Measurements from ENCODE around the gene FAM98C.

FAM98C gene

DNA sequence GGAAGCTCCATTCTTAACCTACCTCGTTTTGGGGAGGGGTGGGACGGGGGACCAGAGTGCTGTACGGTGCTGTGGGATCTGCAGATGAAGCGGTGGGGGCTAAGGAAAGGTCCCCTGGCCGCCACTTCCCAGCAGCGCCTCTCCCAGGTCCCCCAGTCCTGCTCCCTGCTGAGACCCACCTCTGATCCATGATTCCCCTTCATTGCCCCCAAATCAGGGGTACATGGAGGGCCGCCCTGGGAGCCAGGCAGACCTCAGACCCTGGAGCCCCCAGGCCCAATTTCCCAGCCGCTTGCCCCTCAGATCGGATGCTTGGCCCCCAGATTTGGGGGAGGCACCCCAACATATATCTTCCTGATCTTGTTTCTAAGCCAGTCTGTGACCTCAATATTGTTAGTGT lies 3.8 kb upstream of the FAM98C start:
- H3K4me3 ChIP-seq (ENCODE audit: low read depth, low read length): no peak overlapping the region
- TF ChIP-seq, protein P1, sequence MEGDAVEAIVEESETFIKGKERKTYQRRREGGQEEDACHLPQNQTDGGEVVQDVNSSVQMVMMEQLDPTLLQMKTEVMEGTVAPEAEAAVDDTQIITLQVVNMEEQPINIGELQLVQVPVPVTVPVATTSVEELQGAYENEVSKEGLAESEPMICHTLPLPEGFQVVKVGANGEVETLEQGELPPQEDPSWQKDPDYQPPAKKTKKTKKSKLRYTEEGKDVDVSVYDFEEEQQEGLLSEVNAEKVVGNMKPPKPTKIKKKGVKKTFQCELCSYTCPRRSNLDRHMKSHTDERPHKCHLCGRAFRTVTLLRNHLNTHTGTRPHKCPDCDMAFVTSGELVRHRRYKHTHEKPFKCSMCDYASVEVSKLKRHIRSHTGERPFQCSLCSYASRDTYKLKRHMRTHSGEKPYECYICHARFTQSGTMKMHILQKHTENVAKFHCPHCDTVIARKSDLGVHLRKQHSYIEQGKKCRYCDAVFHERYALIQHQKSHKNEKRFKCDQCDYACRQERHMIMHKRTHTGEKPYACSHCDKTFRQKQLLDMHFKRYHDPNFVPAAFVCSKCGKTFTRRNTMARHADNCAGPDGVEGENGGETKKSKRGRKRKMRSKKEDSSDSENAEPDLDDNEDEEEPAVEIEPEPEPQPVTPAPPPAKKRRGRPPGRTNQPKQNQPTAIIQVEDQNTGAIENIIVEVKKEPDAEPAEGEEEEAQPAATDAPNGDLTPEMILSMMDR (IDR thresholded peaks at IDR 0.05; ENCODE audit: low read depth, low read length): no peak
- TF ChIP-seq, protein P2, sequence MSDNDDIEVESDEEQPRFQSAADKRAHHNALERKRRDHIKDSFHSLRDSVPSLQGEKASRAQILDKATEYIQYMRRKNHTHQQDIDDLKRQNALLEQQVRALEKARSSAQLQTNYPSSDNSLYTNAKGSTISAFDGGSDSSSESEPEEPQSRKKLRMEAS (IDR thresholded peaks at IDR 0.05; ENCODE audit: low read depth, low read length): no peak
- DNase-seq (ENCODE audit: low read depth): no peak

DNA sequence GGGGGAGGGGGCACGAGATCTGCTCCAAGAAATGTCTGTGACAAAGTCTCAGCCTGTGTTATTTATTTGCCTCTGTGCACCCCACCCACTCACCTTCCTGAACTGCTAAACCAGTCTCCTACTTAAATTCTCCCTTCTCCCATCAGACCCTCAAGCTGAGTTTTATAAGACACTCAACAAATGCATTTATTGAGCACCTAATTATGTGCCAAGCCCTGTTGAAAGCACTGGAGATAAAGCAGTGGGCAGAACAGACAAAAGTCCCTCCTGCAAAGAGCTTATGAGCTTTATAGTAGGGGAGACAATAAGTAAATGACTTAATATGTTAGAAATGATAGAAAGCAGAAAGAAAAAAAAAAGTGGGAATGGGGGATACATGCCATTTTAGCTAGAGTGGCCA lies 3.4 kb upstream of the FAM98C start:
- H3K4me3 ChIP-seq (ENCODE audit: low read depth, low read length): no peak overlapping the region
- TF ChIP-seq MYC (IDR thresholded peaks at IDR 0.05; ENCODE audit: low read depth, low read length) (no peak), POLR2A (IDR thresholded peaks at IDR 0.05; ENCODE audit: extremely low read depth, insufficient read length) (no peak)
- TF ChIP-seq, protein P2 (IDR thresholded peaks at IDR 0.05; ENCODE audit: low read depth, low read length): no peak
- TF ChIP-seq, protein P1 (IDR thresholded peaks at IDR 0.05; ENCODE audit: low read depth, low read length): no peak
- no peak for DNase-seq (ENCODE audit: low read depth)

DNA sequence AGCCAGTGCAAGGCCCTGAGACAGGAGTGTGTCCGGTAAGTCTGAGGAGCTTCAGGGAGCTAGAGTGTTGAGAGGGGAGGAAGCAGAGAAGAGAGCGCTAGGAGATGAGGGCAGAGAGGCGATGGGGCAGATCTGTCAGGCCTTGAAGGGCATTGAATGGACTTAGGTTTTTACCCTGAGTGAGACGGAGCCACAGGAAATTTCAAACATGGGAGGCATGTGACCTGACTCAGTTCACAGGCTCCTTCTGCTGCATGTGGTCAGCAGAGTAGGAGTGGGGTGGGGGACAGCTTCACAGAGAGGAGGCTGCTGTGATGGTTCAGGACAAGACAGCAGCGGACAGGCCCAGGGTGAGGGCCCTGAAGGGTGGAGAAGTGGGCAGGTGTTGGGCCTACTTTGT lies 2.5 kb upstream of the FAM98C start:
- DNase-seq (ENCODE audit: low read depth): no peak
- H3K4me3 ChIP-seq (ENCODE audit: low read depth, low read length): no peak overlapping the region
- TF ChIP-seq, protein P2 (IDR thresholded peaks at IDR 0.05; ENCODE audit: low read depth, low read length): no peak
- no peak for TF ChIP-seq MYC (IDR thresholded peaks at IDR 0.05; ENCODE audit: low read depth, low read length)
- TF ChIP-seq, protein P1 (IDR thresholded peaks at IDR 0.05; ENCODE audit: low read depth, low read length): no peak
- no peak for TF ChIP-seq POLR2A (IDR thresholded peaks at IDR 0.05; ENCODE audit: extremely low read depth, insufficient read length)

DNA sequence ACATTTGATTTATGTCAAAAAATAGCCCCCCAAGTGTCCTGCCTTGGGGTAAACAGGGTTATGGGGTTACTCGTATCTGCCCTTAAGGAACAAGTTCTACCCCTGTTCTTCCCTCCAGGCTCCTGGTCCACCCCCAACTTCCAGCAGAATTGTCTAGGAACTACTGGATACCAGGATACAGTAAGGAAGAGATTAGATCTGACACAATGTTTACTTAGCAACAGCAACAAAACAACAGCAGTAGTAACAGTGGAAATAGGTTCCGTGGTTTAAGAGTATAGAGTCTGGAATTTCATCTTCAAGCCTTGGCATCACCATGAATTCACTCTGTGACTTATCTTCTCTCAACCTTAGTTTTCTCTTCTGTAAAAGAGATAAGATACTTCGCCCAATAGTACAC lies 1.7 kb upstream of the FAM98C start:
- H3K4me3 ChIP-seq (ENCODE audit: low read depth, low read length): no peak overlapping the region
- DNase-seq (ENCODE audit: low read depth): no peak
- TF ChIP-seq, protein P1 (IDR thresholded peaks at IDR 0.05; ENCODE audit: low read depth, low read length): no peak
- TF ChIP-seq, protein P2 (IDR thresholded peaks at IDR 0.05; ENCODE audit: low read depth, low read length): no peak
- no peak for TF ChIP-seq MYC (IDR thresholded peaks at IDR 0.05; ENCODE audit: low read depth, low read length)
- TF ChIP-seq POLR2A (IDR thresholded peaks at IDR 0.05; ENCODE audit: extremely low read depth, insufficient read length): no peak

DNA sequence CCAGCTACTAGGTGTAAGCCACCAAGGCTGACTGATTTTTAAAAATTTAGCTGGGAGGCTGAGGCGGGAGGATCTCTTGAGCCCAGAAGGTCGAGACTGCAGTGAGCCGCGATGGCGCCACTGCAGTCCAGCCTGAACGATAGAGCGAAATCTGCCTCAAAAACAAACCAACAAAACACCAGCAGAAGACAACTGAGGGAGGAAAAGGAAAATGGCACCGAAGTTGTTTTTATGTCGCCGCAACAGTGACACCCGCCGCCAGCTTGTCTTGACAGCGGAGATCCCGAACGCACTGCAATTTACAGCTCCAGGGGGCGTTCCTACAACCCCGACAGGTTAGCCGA lies 298 bp upstream of the FAM98C start:
- TF ChIP-seq POLR2A (IDR thresholded peaks at IDR 0.05; ENCODE audit: extremely low read depth, insufficient read length) (no peak), MYC (IDR thresholded peaks at IDR 0.05; ENCODE audit: low read depth, low read length) (0 out of 2 replicates have a peak, but pooled peaks have one; percentile 10)
- TF ChIP-seq, protein P1 (IDR thresholded peaks at IDR 0.05; ENCODE audit: low read depth, low read length): no peak
- TF ChIP-seq, protein P2 (IDR thresholded peaks at IDR 0.05; ENCODE audit: low read depth, low read length): no peak
- no peak for DNase-seq (ENCODE audit: low read depth)
- no peak overlapping the region for H3K4me3 ChIP-seq (ENCODE audit: low read depth, low read length)

DNA sequence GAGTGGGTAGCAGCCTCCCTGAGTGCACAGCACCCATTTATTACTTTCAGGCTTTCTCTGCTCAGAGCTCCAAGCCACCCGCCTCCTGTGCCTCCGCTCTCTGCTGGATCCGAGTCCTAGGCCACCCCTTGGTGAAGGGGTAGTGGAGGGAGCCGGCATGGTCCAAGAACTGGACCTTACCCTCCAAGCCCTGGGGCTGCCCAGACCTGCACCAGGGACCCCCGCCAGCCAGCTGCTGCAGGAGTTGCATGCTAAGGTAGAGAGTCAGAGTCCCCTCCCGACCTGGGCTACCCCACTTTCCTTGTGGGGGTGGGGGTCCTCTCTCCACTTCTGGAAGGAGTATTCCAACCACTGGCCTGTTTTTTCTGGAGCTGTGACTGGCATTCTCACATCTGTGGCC lies 2.0 kb downstream of the FAM98C start:
- H3K4me3 ChIP-seq (ENCODE audit: low read depth, low read length): no peak overlapping the region
- TF ChIP-seq, protein P1 (IDR thresholded peaks at IDR 0.05; ENCODE audit: low read depth, low read length): no peak
- TF ChIP-seq, protein P2 (IDR thresholded peaks at IDR 0.05; ENCODE audit: low read depth, low read length): no peak
- TF ChIP-seq POLR2A (IDR thresholded peaks at IDR 0.05; ENCODE audit: extremely low read depth, insufficient read length) (no peak), MYC (IDR thresholded peaks at IDR 0.05; ENCODE audit: low read depth, low read length) (no peak)
- DNase-seq (ENCODE audit: low read depth): no peak
